CD4-positive, alpha-beta T cell treated with Interleukin-17A for 4 hours (primary cell): ENCODE measurements around the gene RBM3.
A peak's percentile ranks its signal among the peaks of the same experiment; 100 is the strongest.

Source experiments
- DNase-seq: peaks from one replicate; pipeline ENCODE4 v3.0.0-alpha.2; 2020; ENCODE audit warnings: mixed read lengths

RBM3 gene

GRCh38 chrX:48579259-48579658, 5.0 kb downstream of the RBM3 start:
- no peak for DNase-seq

GRCh38 chrX:48580662-48581061, 6.4 kb downstream of the RBM3 start:
- no peak for DNase-seq

GRCh38 chrX:48584698-48585097, 10.4 kb downstream of the RBM3 start:
- no peak for DNase-seq

GRCh38 chrX:48589482-48590162, 15.3 kb downstream of the RBM3 start:
- DNase-seq: no peak

- no peak for DNase-seq
Measured at GRCh38 chrX:48590203-48591103, 16.2 kb downstream of the RBM3 start.

- DNase-seq: no peak
Measured at GRCh38 chrX:48591255-48591791, 17.0 kb downstream of the RBM3 start.

- no peak for DNase-seq
Measured at GRCh38 chrX:48592971-48593370, 18.7 kb downstream of the RBM3 start.

- no peak for DNase-seq
Measured at GRCh38 chrX:48595929-48596328, 21.6 kb downstream of the RBM3 start.

GRCh38 chrX:48597353-48598264, 23.3 kb downstream of the RBM3 start, which contains the start of gene WDR13:
WDR13 (plus strand) TSS chrX:48597492; CDS start chrX:48597997, 505 bp downstream.
- peak; percentile 94 for DNase-seq

- DNase-seq: no peak
Measured at GRCh38 chrX:48598614-48599013, 24.3 kb downstream of the RBM3 start.

- no peak for DNase-seq
Measured at GRCh38 chrX:48599341-48599740, 25.1 kb downstream of the RBM3 start.

GRCh38 chrX:48600226-48600625, 25.9 kb downstream of the RBM3 start:
- no peak for DNase-seq

GRCh38 chrX:48601741-48602394, 27.6 kb downstream of the RBM3 start:
- DNase-seq: no peak

GRCh38 chrX:48604701-48605100, 30.4 kb downstream of the RBM3 start:
- no peak for DNase-seq

- no peak for DNase-seq
Measured at GRCh38 chrX:48606091-48606490, 31.8 kb downstream of the RBM3 start.

GRCh38 chrX:48611703-48612102, 37.4 kb downstream of the RBM3 start:
- no peak for DNase-seq

GRCh38 chrX:48613502-48614160, 39.3 kb downstream of the RBM3 start:
- DNase-seq: no peak

- DNase-seq: no peak
Measured at GRCh38 chrX:48616576-48616975, 42.3 kb downstream of the RBM3 start.

GRCh38 chrX:48617542-48618340, 43.5 kb downstream of the RBM3 start:
- no peak for DNase-seq

GRCh38 chrX:48626401-48627298, 52.4 kb downstream of the RBM3 start:
- DNase-seq: no peak
